8988T (cell line): ENCODE results near the gene FOSB.
"Not testable (repeated sequence)": the region's sequence is repeated elsewhere in the genome, so short reads cannot be mapped to it uniquely, and the experiment has no call there.

ENCODE experiments used
- DNase-seq: peaks from one replicate; pipeline ENCODE4 v3.0.0; 2011

Gene FOSB

DNA sequence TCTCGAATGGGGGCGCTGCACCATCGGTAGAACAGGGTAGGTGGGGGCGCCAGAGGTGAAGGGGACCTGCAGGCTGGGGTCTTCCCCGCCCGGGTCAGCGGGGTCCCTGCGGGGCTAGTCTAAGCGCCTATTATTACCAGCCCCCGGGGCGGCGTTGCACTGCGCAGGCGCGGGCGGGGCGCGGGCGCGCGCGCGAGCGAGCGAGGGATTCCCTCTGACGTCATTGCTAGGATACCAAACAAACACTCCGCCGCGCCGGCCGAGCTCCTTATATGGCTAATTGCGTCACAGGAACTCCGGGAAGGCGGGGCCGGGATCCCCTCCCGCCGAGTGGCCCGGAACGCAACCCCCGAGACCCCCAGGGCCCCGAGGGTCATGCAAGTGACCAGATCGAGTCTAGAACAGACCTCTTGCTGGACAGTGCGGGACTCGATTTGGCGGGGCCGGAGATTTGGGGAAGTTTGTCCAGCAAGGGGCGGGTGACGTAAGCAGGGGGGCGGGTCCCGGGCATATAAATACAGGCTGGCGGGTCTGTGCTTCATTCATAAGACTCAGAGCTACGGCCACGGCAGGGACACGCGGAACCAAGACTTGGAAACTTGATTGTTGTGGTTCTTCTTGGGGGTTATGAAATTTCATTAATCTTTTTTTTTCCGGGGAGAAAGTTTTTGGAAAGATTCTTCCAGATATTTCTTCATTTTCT is at the start of gene FOSB:
FOSB (plus strand) TSS at position 541 of the 703 bp plus-strand sequence. CDS start 591 bp downstream, outside the sequence.
- peak; percentile 75 for DNase-seq

DNA sequence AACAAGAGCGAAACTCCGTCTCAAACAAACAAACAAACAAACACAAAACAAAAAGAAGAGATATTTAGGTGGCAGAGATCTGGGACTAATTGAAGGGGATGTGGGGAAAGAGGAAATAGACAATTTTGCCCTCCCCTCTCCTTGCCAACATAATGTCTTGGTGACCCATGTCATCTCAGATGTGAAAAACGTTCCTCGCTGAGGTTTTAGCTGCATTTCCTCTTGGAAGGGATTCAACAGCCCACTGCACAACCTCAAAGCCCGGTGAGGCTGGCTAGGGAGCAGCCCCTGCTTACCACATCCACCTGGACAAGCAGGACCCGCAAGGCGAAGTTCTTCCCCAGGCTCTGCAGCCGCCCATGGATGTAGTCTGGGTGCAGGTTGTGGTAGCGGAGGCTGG is 49.0 kb upstream of the FOSB start:
- no peak for DNase-seq

DNA sequence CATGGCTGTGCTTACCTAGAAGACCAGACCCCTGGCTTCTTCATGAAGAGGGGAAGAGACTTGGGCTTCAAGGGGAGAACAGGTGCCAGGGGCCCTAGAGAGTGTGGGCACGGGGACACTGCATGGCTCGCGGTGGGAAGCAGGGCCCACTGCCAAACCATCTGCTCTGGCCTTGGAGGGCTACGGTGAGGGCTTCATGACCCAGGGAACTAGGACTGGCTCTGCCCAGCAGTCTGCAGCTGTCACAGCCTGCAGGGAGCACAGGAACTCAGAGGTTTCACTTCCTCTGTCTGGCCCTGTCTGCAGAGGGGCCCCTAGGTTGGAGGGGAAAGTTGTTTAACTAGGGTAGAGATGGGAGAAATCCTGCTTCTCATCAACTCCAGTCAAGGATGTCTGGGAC is 48.4 kb upstream of the FOSB start:
- DNase-seq = no peak

DNA sequence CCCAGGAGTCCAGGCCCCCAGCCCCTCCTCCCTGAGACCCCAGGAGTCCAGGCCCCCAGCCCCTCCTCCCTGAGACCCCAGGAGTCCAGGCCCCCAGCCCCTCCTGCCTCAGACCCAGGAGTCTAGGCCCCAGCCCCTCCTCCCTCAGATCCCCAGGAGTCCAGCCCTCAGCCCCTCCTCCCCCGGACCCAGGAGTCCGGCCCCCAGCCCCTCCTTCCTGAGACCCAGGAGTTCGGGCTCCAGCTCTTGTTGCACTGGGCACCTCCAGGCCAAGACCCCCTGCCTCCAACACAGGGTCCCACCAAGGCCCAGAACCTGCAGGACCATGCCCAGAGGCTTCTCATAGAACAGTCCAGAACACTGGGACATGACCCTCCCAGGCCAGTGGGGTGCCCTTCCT is 47.9 kb upstream of the FOSB start:
- DNase-seq = no peak

DNA sequence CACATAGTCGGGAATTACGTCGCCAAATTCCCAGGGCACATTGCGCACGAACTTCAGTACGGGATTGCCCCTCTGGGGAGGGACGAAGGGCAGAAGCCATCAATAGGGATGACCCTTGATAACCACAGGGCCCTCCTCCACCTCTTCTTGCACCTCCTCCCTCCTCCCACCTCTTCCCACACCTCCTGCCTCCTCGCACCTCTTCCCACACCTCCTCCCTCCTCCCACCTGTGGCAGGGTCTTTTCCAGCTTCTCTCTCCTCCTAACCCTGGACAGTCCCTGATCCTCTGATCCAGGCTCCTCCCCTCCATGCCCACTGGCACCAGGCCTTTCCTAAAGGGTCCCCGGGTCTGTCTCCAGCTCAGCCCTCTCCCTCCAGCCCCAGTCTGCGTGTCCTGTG is 47.4 kb upstream of the FOSB start:
- no peak for DNase-seq

DNA sequence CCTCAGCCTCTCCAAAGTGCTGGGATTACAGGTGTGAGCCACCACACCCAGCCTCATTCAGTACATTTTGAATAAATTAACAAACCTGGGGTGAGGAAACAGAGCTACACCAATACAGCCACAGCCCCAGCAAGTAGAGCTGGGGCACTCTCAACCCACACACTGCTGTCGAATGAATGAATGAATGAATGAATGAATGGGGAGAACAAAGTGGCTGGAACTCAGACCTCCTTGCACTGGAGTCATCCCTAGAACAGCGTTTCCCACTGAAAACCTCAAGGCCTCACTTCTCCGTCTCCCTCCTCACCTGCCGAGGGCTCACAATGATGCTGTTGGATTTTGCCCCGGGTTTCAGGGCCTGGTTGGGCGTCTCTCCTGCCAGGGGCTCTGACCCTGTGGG is 46.9 kb upstream of the FOSB start:
- no peak for DNase-seq

DNA sequence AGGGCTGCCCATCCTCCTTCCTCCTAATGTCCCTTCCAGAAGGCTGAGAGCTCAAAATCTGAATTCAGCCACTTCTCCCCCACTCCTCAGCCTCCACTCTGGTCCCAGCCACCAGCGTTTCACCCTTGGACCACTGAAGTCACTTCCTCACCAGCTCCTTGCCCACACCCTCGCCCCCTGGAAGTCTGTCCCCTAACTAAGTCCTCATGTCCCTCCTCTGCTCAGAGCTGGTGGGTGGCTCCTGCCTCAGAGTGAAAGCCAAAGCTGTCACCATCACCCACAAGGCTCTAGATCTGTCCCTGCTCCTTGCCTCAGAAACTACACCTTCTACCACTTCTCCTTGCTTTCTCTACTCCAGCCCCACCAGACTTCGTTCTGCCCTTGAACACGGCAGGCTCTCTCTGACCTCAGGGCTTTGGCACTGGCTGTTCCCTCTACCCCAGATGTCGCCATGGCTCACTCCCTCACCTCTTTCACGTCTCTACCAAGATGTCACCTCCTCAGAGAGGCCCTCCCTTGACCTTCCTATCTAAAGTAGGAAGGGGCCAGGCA is 45.8 kb upstream of the FOSB start:
- DNase-seq = no peak

DNA sequence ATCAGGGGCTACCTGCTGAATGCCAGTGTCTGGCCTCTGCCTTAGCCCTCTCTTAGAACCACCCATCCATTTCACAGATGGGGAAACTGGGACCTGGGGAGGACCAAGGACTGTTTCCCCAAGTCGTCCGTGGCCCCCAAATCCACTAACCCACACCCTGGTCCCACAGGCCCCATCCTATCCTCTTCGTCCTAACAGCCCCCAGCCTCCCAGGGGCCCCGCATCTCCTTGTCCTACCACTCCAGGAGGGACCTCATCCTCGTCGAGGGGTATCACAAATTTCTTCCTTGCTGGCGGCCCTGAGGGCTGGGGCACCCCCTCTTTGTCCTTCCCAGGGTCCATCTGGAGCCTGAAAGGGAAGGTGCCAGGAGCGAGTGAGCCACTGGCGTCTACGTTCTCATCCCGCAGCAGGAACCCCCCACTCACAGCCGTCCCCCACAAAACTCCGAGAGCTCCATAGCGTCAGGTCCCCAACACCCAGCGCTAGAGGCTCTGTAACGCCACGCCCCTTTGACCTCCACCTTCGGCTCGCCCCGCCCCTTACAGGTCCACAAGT is 44.7 kb upstream of the FOSB start:
- no peak for DNase-seq

DNA sequence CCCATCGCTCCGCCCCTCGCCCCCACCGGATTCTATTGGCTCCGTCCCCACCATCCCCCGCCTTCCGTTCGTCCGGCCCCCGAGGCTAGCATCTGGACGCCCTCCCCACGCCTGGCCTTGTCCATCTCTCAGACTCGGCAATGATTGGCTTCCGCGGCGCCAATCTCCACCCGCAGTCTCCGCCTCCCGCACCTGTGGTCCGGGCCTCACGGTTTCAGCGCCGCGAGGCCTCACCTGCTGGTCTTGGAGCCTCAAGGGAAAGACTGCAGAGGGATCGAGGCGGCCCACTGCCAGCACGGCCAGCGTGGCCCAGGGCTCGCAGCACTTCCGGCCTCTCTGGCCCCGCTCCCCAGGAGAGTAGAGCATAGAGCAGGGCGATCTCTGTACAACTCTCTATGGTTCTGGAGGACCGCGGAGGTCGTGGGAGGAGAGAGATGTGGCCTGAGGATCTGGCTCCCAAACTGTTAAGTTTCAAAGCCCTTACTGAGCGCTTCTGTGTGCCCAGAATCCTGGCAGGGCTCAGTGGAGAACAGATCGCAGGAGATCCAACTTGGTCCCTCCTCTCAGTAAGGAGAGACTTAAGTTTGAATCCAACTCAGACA is 44.1 kb upstream of the FOSB start, which contains the start of gene ERCC1:
ERCC1 (minus strand) TSS at position 329 of the 602 bp plus-strand sequence. CDS start 543 bp downstream, outside the sequence.
- DNase-seq = peak; percentile 72

DNA sequence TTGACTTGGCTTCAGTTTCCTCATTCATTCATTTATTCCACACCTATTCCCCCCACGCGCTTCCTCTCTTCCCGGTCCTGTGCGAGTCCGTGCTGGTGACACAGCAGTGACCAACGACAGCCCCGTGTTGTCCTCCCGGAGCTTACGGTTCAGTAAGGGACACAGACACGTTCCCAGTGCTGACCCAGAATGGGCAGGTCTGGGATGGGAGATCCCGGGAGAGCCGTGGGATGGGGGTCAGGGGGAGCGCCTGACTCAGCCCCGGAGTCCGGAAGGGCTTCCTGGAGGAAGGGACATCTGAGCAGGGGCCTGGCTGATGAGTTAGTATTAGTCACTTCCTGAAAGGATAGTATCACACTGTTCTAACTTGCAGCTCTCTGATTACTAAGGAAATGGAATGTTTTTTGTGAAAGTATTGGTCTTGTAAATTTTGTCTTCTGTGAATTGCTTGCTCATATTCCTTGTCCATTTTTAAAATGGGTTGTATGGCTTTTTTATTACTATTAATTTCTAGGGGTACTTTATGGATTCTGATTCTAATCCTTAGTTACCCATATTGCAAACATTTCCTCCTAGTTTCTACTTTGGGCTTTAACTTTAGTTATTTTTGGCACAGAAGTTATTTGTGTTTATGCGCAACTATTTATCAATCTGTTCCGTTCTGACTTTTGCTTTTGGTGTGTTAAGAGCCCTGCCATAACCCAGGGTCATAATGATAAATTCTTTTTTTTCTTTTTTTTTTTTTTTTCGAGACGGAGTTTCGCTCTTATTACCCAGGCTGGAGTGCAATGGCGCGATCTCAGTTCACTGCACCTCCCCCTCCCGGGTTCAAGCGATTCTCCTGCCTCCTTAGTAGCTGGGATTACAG is 43.4 kb upstream of the FOSB start:
- DNase-seq = peak; percentile 60

DNA sequence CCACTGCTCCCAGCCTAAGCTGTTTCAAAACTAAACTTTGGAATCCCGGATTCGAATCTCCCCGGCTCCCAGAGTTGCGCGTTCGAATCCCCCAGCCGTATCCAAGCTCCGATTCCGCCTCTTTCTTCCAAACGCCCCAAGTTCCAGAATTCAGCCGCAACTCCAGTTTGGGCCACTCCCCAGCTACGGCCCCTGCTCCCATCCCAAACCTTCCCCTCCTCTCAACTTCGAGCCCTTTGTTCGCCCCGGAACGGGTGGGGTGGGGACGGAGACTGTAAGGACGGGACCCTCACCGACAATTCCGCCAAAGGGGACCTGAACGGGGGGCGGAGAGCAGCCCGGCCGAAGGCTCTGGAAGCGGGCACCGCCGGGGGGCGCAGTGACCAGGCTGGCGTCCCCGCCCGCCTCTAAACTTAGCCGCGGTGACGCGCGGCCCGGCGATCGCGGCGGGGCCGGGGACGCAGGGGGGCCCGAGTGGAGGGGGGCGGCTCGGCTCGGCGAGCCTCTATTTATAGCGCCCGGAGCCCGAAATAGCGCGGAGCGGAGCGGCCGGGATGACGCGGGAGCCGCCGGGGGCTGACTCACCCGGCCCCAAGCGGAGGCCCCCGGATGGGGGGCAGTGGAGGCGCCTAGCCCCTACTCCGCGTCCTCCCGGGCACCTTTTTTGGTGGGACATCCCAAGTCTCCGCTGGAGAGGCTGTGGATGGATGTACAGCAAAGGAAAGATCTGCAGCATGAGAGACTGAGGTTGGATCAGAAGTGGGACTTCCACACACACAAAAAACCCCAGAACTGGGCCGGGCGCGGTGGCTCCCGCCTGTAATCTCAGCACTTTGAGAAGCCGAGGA is 39.2 kb upstream of the FOSB start:
- DNase-seq = peak; percentile 52

DNA sequence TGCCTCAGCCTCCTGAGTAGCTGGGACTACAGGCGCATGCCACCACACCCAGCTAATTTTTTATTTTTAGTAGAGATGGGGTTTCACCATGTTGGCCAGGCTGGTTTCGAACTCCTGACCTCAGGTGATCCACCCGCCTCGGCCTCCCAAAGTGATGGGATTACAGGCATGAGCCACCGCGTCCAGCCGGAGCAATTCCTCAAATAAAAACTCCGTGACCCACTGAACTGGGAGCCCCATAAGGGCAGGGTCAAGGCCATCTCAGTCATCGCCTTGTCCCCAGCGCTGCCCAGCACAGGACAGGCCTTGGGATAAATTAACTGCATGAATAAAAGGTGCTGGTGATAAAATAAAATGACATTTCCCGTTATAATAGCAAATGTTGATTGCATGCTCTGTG is 37.9 kb upstream of the FOSB start:
- not testable (repeated sequence) for DNase-seq

DNA sequence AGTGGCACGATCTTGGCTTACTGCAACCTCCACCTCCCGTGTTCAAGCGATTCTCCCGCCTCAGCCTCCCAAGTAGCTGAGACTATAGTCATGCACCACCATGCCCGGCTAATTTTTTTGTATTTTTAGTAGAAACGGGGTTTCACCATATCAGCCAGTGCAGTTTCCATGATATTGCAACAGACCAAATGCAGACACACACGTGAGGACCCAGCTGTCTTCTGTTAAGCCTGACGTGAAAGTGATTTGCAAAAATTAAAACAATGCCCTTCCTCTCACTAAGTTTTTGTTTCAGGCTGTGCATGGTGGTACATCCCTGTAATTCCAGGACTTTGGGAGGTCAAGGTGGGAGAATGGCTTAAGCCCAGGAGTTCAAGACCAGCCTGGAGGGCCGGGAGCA is 36.8 kb upstream of the FOSB start:
- DNase-seq = not testable (repeated sequence)

DNA sequence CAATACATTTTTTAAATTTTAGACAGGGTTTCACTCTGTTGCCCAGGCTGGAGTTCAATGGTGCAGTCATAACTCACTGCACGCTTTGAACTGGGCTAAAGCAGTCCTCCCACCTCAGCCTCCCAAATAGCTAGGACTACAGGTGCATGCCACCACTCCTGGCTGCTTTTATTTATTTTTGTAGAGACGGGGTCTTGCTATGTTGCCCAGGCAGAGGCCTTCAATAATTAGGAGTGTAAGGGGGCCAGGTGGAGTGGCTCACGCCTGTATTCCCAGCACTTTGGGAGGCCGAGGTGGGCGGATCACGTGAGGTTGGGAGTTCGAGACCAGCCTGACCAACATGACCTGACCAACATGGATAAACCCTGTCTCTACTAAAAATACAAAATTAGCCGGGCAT is 35.3 kb upstream of the FOSB start:
- not testable (repeated sequence) for DNase-seq

DNA sequence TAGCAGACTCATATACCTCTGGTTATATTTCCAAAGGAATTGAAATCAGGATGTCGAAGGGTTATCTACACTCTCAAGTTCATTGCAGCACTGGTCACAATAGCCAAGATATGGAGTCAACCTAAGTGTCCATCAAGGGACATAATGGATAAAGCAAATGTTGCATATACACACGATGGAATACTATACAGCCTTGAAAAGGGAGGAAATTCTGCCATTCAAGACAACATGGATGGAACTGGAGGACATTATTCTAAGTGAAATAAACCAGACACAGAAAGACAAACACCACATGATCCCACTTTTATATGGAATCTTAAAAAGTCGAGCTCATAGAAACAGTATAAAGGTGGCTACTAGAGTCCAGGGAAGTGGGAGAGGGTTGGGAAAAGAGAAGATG is 30.5 kb upstream of the FOSB start:
- DNase-seq = no peak

DNA sequence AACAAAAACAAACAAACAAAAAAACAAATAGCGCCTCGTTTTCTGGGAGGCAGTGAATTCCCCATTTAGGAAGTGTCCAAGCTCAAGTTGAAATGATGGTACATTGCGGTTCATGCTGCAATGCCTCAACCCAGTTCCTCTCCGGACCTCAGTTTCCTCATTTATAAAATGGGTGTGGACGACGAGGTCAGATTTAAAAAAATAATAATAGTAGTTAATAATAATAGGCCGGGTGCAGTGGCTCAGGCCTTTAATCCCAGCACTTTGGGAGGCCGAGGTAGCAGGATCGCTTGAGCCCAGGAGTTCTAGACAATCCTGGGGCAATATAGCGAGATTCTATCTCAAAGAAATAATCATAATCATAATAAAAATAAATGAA is 28.6 kb upstream of the FOSB start:
- no peak for DNase-seq

DNA sequence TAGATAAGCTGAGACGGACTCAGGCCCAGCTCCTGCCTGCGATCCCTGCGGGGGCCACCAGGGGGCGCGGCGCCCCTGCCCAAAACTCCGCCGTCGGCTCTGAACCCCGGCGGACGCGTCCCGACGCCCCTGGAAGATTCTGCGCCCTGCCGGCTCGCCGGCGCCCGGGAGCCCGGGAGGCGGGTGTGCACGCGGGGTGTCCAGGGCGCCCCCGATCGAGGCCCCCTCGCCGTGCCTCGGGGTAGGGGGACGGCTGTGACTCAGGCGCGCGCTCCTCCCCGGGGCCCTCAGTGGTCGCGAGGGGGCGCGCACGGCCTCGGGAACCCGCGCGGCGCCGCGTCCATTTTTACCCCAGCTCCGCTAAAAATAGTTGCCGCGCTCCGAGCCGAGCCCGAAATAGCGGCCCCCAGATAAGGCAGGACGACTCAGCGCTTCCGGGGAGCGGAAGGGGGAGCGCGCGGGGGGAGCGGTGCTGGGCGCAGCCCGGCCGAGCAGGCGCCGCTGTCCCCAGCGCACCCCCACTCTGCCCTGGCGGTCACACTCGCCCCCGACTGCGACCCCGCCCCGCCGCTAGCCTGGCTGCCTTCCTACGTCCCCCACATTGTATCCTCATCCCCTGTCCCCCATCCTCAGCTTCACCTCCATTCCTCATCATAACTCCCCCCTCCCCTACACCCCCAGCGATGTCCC is 28.1 kb upstream of the FOSB start:
- peak; percentile 71 for DNase-seq

DNA sequence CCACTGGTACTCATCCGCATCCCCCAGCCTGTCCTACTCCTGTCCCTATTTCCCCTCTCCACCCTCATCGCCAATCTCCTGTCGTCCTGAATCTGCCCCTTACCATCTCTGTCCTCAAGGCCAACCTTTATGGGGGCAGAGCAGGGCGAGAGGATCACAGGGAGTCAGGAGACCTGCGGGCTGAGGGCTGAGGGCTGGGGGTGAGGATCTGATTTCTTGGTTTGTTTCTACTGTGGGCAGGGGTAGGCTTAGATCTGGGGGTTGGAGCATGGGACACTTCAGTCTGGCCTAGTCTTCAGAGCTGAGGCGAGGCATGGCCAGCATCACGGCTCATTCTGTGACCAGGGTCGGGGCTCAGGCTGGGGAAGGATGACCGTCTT is 27.5 kb upstream of the FOSB start:
- no peak for DNase-seq

DNA sequence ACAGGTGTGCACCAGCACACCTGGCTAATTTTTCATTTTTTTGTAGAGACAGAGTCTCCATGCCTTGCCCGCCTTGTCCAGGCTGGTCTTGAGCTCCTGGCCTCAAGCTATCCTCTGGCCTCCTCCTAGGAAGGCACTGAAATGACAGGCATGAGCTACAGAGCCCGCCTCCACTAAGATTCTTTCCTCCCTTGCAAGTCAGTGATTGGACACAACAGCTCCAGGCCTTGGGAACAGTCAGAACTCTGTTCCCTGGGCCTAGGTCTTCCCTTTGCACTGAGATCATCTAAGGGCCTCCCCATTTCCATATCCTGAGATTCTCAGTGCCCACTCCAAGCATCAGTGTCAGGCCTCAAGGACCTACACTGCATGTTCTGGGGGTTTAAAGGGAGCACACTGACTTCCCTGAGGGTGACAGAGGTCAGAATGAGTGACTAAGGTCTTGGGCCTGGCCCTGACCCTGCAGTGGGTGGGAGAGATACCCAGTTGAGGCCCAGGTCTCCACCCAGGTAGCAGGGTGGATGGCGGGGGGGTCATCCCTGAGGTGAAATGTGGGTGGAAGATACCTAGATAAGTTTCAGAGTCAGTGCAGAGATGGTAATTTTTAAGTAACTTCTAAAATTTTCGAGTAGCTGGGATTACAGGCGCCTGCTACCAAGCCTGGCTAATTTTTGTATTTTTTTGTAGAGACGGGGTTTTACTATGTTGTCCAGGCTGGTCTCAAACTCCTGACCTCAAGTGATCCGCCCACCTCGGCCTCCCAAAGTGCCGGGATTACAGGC is 26.7 kb upstream of the FOSB start:
- DNase-seq = no peak

DNA sequence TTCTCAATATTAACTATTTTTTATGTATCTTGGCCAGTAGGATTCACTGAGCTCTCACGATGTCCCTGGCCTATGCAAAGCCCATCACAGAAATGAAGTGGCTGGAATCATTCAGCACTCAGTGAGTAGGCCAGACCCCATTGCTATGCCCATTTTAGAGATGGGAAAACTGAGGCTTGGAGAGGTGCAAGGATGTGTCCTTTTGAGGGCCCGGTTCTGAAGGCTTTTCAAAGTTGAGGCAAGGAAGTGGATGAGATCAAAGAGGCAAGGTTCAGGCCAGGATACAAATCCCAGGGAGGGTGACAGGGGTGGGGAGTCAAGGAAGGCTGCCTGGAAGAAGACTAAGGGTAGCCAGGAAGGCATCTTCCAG is 25.4 kb upstream of the FOSB start:
- no peak for DNase-seq
